Pulmonary artery endothelial cell (primary cell): ENCODE data around the gene TNRC18. TPM values are rescaled to one million over a fixed set of nuclear protein-coding genes. Genes with fewer than 3 reads are reported as not detected.

Experiments
- DNase-seq: peaks from one replicate; pipeline ENCODE4 v3.0.0-alpha.2; 2011; ENCODE audit warnings: low read depth, low spot score
- total RNA-seq: library from RNA; depleted of rRNA; stranded (reverse); fragments of >200 nt; gene quantifications from 2 replicates; pipeline ENCODE4 v1.2.3, GENCODE V29; 2014

Gene TNRC18
- total RNA-seq, 1 donor from 2014 or later, result 20.8 TPM

GRCh38 chr7:5452470-5452899 lies 28.9 kb upstream of the TNRC18 start:
- no peak for DNase-seq

- no peak for DNase-seq
These were observed 27.8 kb upstream of the TNRC18 start for GRCh38 chr7:5451391-5451790.

GRCh38 chr7:5450549-5451327 lies 27.1 kb upstream of the TNRC18 start:
- DNase-seq, result no peak

GRCh38 chr7:5448378-5449037 lies 24.9 kb upstream of the TNRC18 start:
- no peak for DNase-seq

- DNase-seq, result no peak
These were observed 22.5 kb upstream of the TNRC18 start for GRCh38 chr7:5445981-5446594.

GRCh38 chr7:5443678-5444077 lies 20.0 kb upstream of the TNRC18 start:
- DNase-seq, result no peak

GRCh38 chr7:5442757-5443305 lies 19.2 kb upstream of the TNRC18 start:
- DNase-seq, result no peak

- DNase-seq, result no peak
These were observed 18.3 kb upstream of the TNRC18 start for GRCh38 chr7:5441840-5442503.

GRCh38 chr7:5439572-5440496 lies 16.2 kb upstream of the TNRC18 start:
- DNase-seq, result no peak

GRCh38 chr7:5439209-5439571 lies 15.6 kb upstream of the TNRC18 start:
- DNase-seq, result no peak

- no peak for DNase-seq
These were observed 14.4 kb upstream of the TNRC18 start for GRCh38 chr7:5437987-5438386.

GRCh38 chr7:5437348-5437892 lies 13.8 kb upstream of the TNRC18 start:
- DNase-seq, result no peak

- no peak for DNase-seq
These were observed 12.5 kb upstream of the TNRC18 start for GRCh38 chr7:5436003-5436678.

GRCh38 chr7:5435291-5436002 lies 11.8 kb upstream of the TNRC18 start:
- no peak for DNase-seq

- no peak for DNase-seq
These were observed 9.5 kb upstream of the TNRC18 start for GRCh38 chr7:5433181-5433580.

- DNase-seq, result no peak
These were observed 9.1 kb upstream of the TNRC18 start for GRCh38 chr7:5432691-5433090.

GRCh38 chr7:5431560-5432015 lies 8.0 kb upstream of the TNRC18 start:
- no peak for DNase-seq

GRCh38 chr7:5430612-5430947 lies 6.9 kb upstream of the TNRC18 start:
- DNase-seq, result no peak
